Endothelial cell of umbilical vein (primary cell): Measurements from ENCODE around the gene OR2F2. TPM values are rescaled to one million over a fixed set of nuclear protein-coding genes. Genes with fewer than 3 reads are reported as not detected.

Source experiments
- BruUV-seq: library from RNA; stranded (reverse); fragments of 400-500 nt; replicated peaks from 2 replicates; lab custom pipeline; 2021; lab: Mats Ljungman, UMichigan
- CTCF ChIA-PET: fragments of 300-600, 350-600 bp; sonication (Branson Sonifier 250); formaldehyde crosslinking; loops from one replicate; lab custom pipeline; 2021; ENCODE audit warnings: antibody characterized with exemption, inconsistent platforms; lab: Charles Lee
- POLR2A ChIA-PET: fragments of 300-600, 350-600 bp; sonication (Branson Sonifier 250); formaldehyde crosslinking; loops from one replicate; lab custom pipeline; 2021; ENCODE audit warnings: antibody characterized with exemption, inconsistent platforms; lab: Charles Lee
- DNase-seq: peaks from one replicate; pipeline ENCODE4 v3.0.0-alpha.2; 2011; ENCODE audit warnings: low read depth, low spot score
- FAIRE-seq: peaks from 2 replicates; lab custom pipeline; 2011; peaks lifted over from hg19 to GRCh38; lab: Jason Lieb, UNC
- H2AFZ ChIP-seq: 2 replicates; pipeline ENCODE4 v1.6.0; 2012; ENCODE audit warnings: low read depth, low read length, control low read depth, inconsistent platforms
- H3K27ac ChIP-seq: 2 replicates; pipeline ENCODE4 v1.5.1; 2011; ENCODE audit warnings: low read depth, mild to moderate bottlenecking, control low read depth, low read length, moderate library complexity; ENCODE audit not compliant: insufficient read depth
- H3K27me3 ChIP-seq, 2 experiments: 2 replicates each; pipeline versions ENCODE4 v1.6.0 to v1.6.1; 2011; ENCODE audit warnings: low read length in 2 of 2, mixed read lengths in 1 of 2; ENCODE audit not compliant: control insufficient read depth in 2 of 2, insufficient read depth in 2 of 2
- H3K36me3 ChIP-seq, 2 experiments: 2 replicates in 1 of 2; 3 replicates in 1 of 2; pipeline ENCODE4 v1.5.1; 2011; ENCODE audit warnings: low read length in 2 of 2, mild to moderate bottlenecking in 1 of 2, moderate library complexity in 1 of 2; ENCODE audit not compliant: control insufficient read depth in 2 of 2, insufficient read depth in 2 of 2; ENCODE audit errors: extremely low read depth in 1 of 2
- H3K4me1 ChIP-seq: 3 replicates; pipeline ENCODE4 v1.5.1; 2011; ENCODE audit warnings: mild to moderate bottlenecking, low read length; ENCODE audit not compliant: control insufficient read depth, insufficient read depth; ENCODE audit errors: extremely low read depth
- H3K4me2 ChIP-seq: 2 replicates; pipeline ENCODE4 v1.6.1; 2011; ENCODE audit warnings: low read length, control low read depth, mixed read lengths; ENCODE audit not compliant: insufficient read depth
- H3K4me3 ChIP-seq, 3 experiments: fragments of 200-600 bp in 1 of 3; sonication (generic), shearing (Covaris generic) in 1 of 3; replicated peaks in 1 of 3; 2 replicates each; pipeline ENCODE4 v1.5.1; 2011 to 2016; ENCODE audit warnings: control low read depth in 3 of 3, low read length in 3 of 3, mild to moderate bottlenecking in 2 of 3, inconsistent platforms in 1 of 3, low read depth in 1 of 3, moderate library complexity in 1 of 3; ENCODE audit not compliant: insufficient read depth in 1 of 3
- H3K79me2 ChIP-seq: 2 replicates; pipeline ENCODE4 v1.6.0; 2012; ENCODE audit warnings: low read length, inconsistent platforms; ENCODE audit not compliant: control insufficient read depth, insufficient read depth
- H3K9ac ChIP-seq: replicated peaks from 2 replicates; pipeline ENCODE3; 2011; ENCODE audit warnings: low read length, control low read depth; ENCODE audit not compliant: insufficient read depth; ENCODE audit errors: extremely low read depth
- H3K9me1 ChIP-seq: replicated peaks from 3 replicates; pipeline ENCODE4 v1.6.0; 2011; ENCODE audit warnings: mild to moderate bottlenecking, low read length; ENCODE audit not compliant: control insufficient read depth, insufficient read depth; ENCODE audit errors: extremely low read depth
- H3K9me3 ChIP-seq: replicated peaks from 2 replicates; pipeline ENCODE4 v1.5.1; 2012; ENCODE audit warnings: low read length, inconsistent platforms; ENCODE audit not compliant: control insufficient read depth, insufficient read depth
- H4K20me1 ChIP-seq: replicated peaks from 2 replicates; pipeline ENCODE3; 2011; ENCODE audit warnings: mild to moderate bottlenecking, low read length; ENCODE audit not compliant: control insufficient read depth, insufficient read depth; ENCODE audit errors: extremely low read depth
- EZH2 ChIP-seq: IDR thresholded peaks from 2 replicates; pipeline ENCODE4 v1.6.1; 2012; ENCODE audit warnings: borderline replicate concordance, low read depth, mild to moderate bottlenecking, moderate library complexity, low read length, inconsistent platforms; ENCODE audit not compliant: severe bottlenecking
- FOS ChIP-seq: IDR thresholded peaks from 2 replicates; pipeline ENCODE4 v1.6.1; 2011; ENCODE audit warnings: mild to moderate bottlenecking, low read length, moderate library complexity, borderline replicate concordance; ENCODE audit not compliant: insufficient read depth
- GATA2 ChIP-seq: IDR thresholded peaks from 2 replicates; pipeline ENCODE4 v1.7.0; 2011; ENCODE audit warnings: low read depth, mild to moderate bottlenecking, moderate library complexity, mixed read lengths, low read length; ENCODE audit not compliant: insufficient read length, insufficient read depth
- JUN ChIP-seq: IDR thresholded peaks from 2 replicates; pipeline ENCODE4 v1.6.1; 2011; ENCODE audit warnings: borderline replicate concordance, low read depth; ENCODE audit not compliant: insufficient read length, insufficient read depth
- MYC ChIP-seq: IDR thresholded peaks from one replicate; pipeline ENCODE4 v1.6.1; 2011; ENCODE audit warnings: mild to moderate bottlenecking, low read depth, low read length
- POLR2A ChIP-seq: IDR thresholded peaks from 2 replicates; pipeline ENCODE4 v1.6.1; 2012; ENCODE audit warnings: low read depth, mild to moderate bottlenecking, control low read depth, low read length
- POLR2AphosphoS5 ChIP-seq: IDR thresholded peaks from 2 replicates; pipeline ENCODE4 v1.6.1; 2012; ENCODE audit warnings: low read depth, mild to moderate bottlenecking, control low read depth, low read length, moderate library complexity; ENCODE audit not compliant: insufficient read depth
- dilution Hi-C: fragments of 300-500 bp; cut with MboI; formaldehyde crosslinking; loops from one replicate; pipeline ENCODE4 v1.15.0; 2019; ENCODE audit warnings: low sequenced_read_pairs; ENCODE audit not compliant: extremely low pct_ligation_motif_present
- intact Hi-C: fragments of 100-400 bp; cut with micrococcal nuclease; formaldehyde crosslinking; loops from one replicate; pipeline ENCODE4 v1.10.0; 2022
- polyA plus RNA-seq, 4 experiments: library from polyadenylated mRNA; depleted of rRNA in 3 of 4; stranded (reverse) in 3 of 4; unstranded in 1 of 4; fragments of >200 nt; gene quantifications; 2 replicates each; pipeline versions ENCODE4 v1.2.1 to v1.2.3, GENCODE V29; 2011 to 2012; ENCODE audit warnings: missing spikeins in 1 of 4
- total RNA-seq: library from RNA; stranded (reverse); gene quantifications from 2 replicates; pipeline ENCODE4 v1.2.3, GENCODE V29; 2021
- TF ChIP-seq, protein P1 (sequence below): IDR thresholded peaks from 2 replicates; pipeline ENCODE4 v1.6.1; 2011; ENCODE audit not compliant: insufficient read depth, insufficient read length
- TF ChIP-seq, protein P2 (sequence below), 2 donors: IDR thresholded peaks; 1 replicate in 1 of 2; 2 replicates in 1 of 2; pipeline ENCODE4 v1.5.1; 2011; ENCODE audit warnings: low read length in 2 of 2, mild to moderate bottlenecking in 2 of 2, moderate library complexity in 2 of 2, control low read depth in 1 of 2, inconsistent platforms in 1 of 2, low read depth in 1 of 2; ENCODE audit not compliant: insufficient read depth in 1 of 2; ENCODE audit errors: extremely low read depth in 1 of 2

OR2F2 gene
- total and polyA plus RNA-seq, 2 donors (not counting 3 experiments of a cell fraction or from before 2014, with no cell fraction given): not detected

DNA sequence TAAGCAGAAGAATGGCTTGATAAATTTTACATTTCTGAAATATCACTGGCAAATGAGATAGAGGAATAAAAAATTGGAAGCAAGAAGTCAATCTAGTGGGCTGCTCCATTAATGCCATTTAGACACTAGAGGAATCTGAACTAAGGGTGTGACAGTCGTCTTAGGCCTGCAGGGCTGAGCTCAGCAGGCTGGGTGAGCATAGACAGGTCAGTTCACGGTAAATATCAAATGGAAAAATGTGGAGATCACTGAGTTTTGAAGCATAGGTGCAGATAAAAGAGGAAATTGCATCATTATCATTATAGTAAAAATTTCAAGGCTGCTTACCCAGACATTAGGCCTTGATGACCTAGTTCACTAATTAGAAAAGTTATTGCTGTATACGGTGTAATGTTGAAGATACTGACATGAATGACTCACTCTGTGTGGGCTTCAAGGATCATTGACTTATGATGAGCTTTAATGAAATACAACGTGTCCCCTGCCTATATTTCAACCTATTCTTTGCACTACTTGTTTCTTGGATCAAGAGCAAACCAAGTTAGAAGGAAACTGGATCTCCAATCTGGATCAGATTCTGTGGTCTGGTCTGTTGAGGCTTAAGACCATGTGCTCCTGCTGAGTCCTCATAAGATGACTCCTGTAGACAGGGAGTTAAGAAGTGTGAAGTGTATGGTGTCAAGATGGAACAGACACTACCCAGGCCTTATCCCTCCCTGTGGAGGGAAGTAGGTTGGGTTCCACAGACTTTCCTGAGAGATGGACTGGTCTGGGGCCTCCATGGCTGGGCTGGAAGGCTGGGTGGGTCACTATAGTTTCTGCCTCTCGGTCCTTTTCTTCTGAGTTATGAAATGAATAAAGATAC is 3.6 kb downstream of the OR2F2 start:
- H3K4me2 ChIP-seq: no peak overlapping the region
- H3K4me1 ChIP-seq: no peaks in the 10 kb centered on the region
- H3K27me3 ChIP-seq: no peaks in the 10 kb centered on the region
- H3K9ac ChIP-seq: no peak overlapping the region
- no peaks in the 10 kb centered on the region for H3K9me3 ChIP-seq
- no peak for DNase-seq
- H3K79me2 ChIP-seq: no peaks in the 10 kb centered on the region
- no peak overlapping the region for H3K27ac ChIP-seq
- ChIA-PET POLR2A (no interaction called here), CTCF (no interaction called here)
- dilution Hi-C loops: no loop called here
- H2AFZ ChIP-seq: no peak overlapping the region
- no peaks in the 10 kb centered on the region for H4K20me1 ChIP-seq
- FAIRE-seq: no peak
- BruUV-seq: no TSS peak
- H3K4me3 ChIP-seq: no peak overlapping the region
- H3K36me3 ChIP-seq: no peaks in the 10 kb centered on the region
- H3K9me1 ChIP-seq: no peaks in the 10 kb centered on the region
- TF ChIP-seq EZH2 (no peak), GATA2 (no peak), FOS (no peak)
- intact Hi-C loops: no loop called here

DNA sequence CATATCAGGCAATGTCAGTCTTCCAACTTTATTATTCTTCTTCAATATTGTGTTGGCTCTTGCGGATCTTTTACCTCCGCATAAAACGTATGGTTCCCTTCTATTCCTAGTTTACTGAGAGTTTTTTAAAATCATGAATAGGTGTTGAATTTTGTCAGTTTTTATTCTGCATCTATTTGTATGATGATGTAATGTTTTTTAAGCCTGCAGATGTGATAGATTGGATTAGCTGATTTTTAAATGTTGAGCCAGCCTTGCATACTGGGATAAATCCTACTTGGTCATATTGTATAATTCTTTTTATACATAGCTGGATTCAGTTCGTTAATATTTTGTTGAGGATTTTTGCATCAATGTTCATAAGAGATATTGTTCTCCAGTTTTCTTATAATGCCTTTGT is 10.4 kb downstream of the OR2F2 start:
- H4K20me1 ChIP-seq: no peaks in the 10 kb centered on the region
- H3K36me3 ChIP-seq: no peaks in the 10 kb centered on the region
- H3K27me3 ChIP-seq: peaks cover 0 to 2% of the 10 kb centered on the region in 2 experiments
- H3K4me2 ChIP-seq: no peak overlapping the region
- DNase-seq (no peak), FAIRE-seq (no peak)
- no peak overlapping the region for H3K9ac ChIP-seq
- TF ChIP-seq FOS (no peak), EZH2 (no peak), POLR2A (no peak), MYC (no peak), GATA2 (no peak), POLR2AphosphoS5 (no peak), JUN (no peak)
- TF ChIP-seq, protein P1, sequence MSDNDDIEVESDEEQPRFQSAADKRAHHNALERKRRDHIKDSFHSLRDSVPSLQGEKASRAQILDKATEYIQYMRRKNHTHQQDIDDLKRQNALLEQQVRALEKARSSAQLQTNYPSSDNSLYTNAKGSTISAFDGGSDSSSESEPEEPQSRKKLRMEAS: no peak
- TF ChIP-seq, protein P2, sequence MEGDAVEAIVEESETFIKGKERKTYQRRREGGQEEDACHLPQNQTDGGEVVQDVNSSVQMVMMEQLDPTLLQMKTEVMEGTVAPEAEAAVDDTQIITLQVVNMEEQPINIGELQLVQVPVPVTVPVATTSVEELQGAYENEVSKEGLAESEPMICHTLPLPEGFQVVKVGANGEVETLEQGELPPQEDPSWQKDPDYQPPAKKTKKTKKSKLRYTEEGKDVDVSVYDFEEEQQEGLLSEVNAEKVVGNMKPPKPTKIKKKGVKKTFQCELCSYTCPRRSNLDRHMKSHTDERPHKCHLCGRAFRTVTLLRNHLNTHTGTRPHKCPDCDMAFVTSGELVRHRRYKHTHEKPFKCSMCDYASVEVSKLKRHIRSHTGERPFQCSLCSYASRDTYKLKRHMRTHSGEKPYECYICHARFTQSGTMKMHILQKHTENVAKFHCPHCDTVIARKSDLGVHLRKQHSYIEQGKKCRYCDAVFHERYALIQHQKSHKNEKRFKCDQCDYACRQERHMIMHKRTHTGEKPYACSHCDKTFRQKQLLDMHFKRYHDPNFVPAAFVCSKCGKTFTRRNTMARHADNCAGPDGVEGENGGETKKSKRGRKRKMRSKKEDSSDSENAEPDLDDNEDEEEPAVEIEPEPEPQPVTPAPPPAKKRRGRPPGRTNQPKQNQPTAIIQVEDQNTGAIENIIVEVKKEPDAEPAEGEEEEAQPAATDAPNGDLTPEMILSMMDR (IDR thresholded peaks at IDR 0.05; ENCODE audit: extremely low read depth in 1 of 2, insufficient read depth in 1 of 2, low read depth in 1 of 2, low read length in 2 of 2): no peak
- H3K79me2 ChIP-seq: no peaks in the 10 kb centered on the region
- H3K9me3 ChIP-seq: no peaks in the 10 kb centered on the region
- H3K27ac ChIP-seq: no peak overlapping the region
- dilution Hi-C loops (no loop called here), intact Hi-C loops (no loop called here)
- no TSS peak for BruUV-seq
- no peaks in the 10 kb centered on the region for H3K9me1 ChIP-seq
- POLR2A ChIA-PET: no interaction called here
- CTCF ChIA-PET: no interaction called here
- H3K4me1 ChIP-seq: no peaks in the 10 kb centered on the region
- H2AFZ ChIP-seq: no peak overlapping the region
- H3K4me3 ChIP-seq: no peak overlapping the region
